GM12891 (cell line): Measurements from ENCODE around the gene PHPT1.

Experiments
- PAX5 ChIP-seq: IDR thresholded peaks from 2 replicates; pipeline ENCODE4 v1.6.1; 2011; ENCODE audit warnings: low read length, moderate library complexity, mild to moderate bottlenecking; ENCODE audit not compliant: insufficient read depth, severe bottlenecking
- POLR2A ChIP-seq: IDR thresholded peaks from 2 replicates; pipeline ENCODE4 v1.6.1; 2011; ENCODE audit warnings: low read depth, low read length, control low read depth
- POLR2AphosphoS5 ChIP-seq: IDR thresholded peaks from 2 replicates; pipeline ENCODE4 v1.6.1; 2011; ENCODE audit warnings: low read depth, low read length, control low read depth
- POU2F2 ChIP-seq: IDR thresholded peaks from 2 replicates; pipeline ENCODE4 v1.6.1; 2011; ENCODE audit warnings: low read depth, mild to moderate bottlenecking, control low read depth, low read length, moderate library complexity
- TAF1 ChIP-seq: IDR thresholded peaks from 2 replicates; pipeline ENCODE4 v1.6.1; 2011; ENCODE audit warnings: low read depth, low read length, control low read depth

- TF ChIP-seq POLR2A (no peak), TAF1 (no peak), POLR2AphosphoS5 (no peak), PAX5 (no peak), POU2F2 (no peak)
These were observed 31.4 kb downstream of the PHPT1 start for GRCh38 chr9:136880651-136881050.
